Astrocyte (in vitro differentiated cells and primary cell): ENCODE results near the gene CAPN11. TPM values are rescaled to one million over a fixed set of nuclear protein-coding genes. Genes with fewer than 3 reads are reported as not detected.

Experiments used
- DNase-seq: peaks from one replicate; pipeline ENCODE4 v3.0.0-alpha.2; 2010; ENCODE audit warnings: low read depth
- FAIRE-seq: peaks from 2 replicates; lab custom pipeline; 2011; peaks lifted over from hg19 to GRCh38; lab: Jason Lieb, UNC
- H2AFZ ChIP-seq: 2 replicates; pipeline ENCODE4 v1.6.0; 2012; ENCODE audit warnings: low read depth, low read length, inconsistent platforms
- H3K27ac ChIP-seq: 2 replicates; pipeline ENCODE4 v1.5.1; 2011; ENCODE audit warnings: low read depth, low read length, inconsistent platforms
- H3K27me3 ChIP-seq: 2 replicates; pipeline ENCODE4 v1.6.0; 2011; ENCODE audit warnings: low read length, inconsistent platforms; ENCODE audit not compliant: insufficient read depth
- H3K36me3 ChIP-seq: 2 replicates; pipeline ENCODE4 v1.5.1; 2011; ENCODE audit warnings: low read length, inconsistent platforms; ENCODE audit not compliant: insufficient read depth
- H3K4me1 ChIP-seq: 2 replicates; pipeline ENCODE4 v1.5.1; 2011; ENCODE audit warnings: low read length, inconsistent platforms; ENCODE audit not compliant: insufficient read depth
- H3K4me2 ChIP-seq: 2 replicates; pipeline ENCODE4 v1.6.0; 2012; ENCODE audit warnings: low read length, inconsistent platforms
- H3K4me3 ChIP-seq: 2 replicates; pipeline ENCODE4 v1.5.1; 2011; ENCODE audit warnings: low read depth, mild to moderate bottlenecking, low read length, inconsistent platforms; ENCODE audit not compliant: insufficient read depth
- H3K79me2 ChIP-seq: 2 replicates; pipeline ENCODE4 v1.6.0; 2012; ENCODE audit warnings: mild to moderate bottlenecking, low read length, inconsistent platforms; ENCODE audit not compliant: insufficient read depth
- H3K9ac ChIP-seq: 2 replicates; pipeline ENCODE4 v1.6.0; 2012; ENCODE audit warnings: mild to moderate bottlenecking, low read length, inconsistent platforms
- H3K9me3 ChIP-seq: 2 replicates; pipeline ENCODE4 v1.5.1; 2012; ENCODE audit warnings: low read depth, mild to moderate bottlenecking, low read length, inconsistent platforms; ENCODE audit not compliant: insufficient read depth
- H4K20me1 ChIP-seq: 2 replicates; pipeline ENCODE4 v1.6.0; 2012; ENCODE audit warnings: low read length, inconsistent platforms; ENCODE audit not compliant: insufficient read depth
- H3K27ac Mint-ChIP-seq: one replicate; pipeline ENCODE4 v1.8.0; 2021; ENCODE audit warnings: mild to moderate bottlenecking, mixed read lengths; ENCODE audit not compliant: unreplicated experiment
- H3K27me3 Mint-ChIP-seq: one replicate; pipeline ENCODE4 v1.8.0; 2021; ENCODE audit warnings: low read depth, mixed read lengths; ENCODE audit not compliant: unreplicated experiment
- H3K36me3 Mint-ChIP-seq: one replicate; pipeline ENCODE4 v1.8.0; 2021; ENCODE audit warnings: low read depth, mixed read lengths; ENCODE audit not compliant: unreplicated experiment
- H3K4me1 Mint-ChIP-seq: one replicate; pipeline ENCODE4 v1.8.0; 2021; ENCODE audit warnings: low read depth, mixed read lengths; ENCODE audit not compliant: unreplicated experiment
- H3K4me3 Mint-ChIP-seq: one replicate; pipeline ENCODE4 v1.8.0; 2021; ENCODE audit warnings: mild to moderate bottlenecking, moderate library complexity, mixed read lengths; ENCODE audit not compliant: unreplicated experiment
- H3K9me3 Mint-ChIP-seq: one replicate; pipeline ENCODE4 v1.8.0; 2021; ENCODE audit warnings: mild to moderate bottlenecking, mixed read lengths; ENCODE audit not compliant: unreplicated experiment
- CTCF ChIP-seq: IDR thresholded peaks from 2 replicates; pipeline ENCODE4 v1.5.1; 2011; ENCODE audit warnings: low read depth, mild to moderate bottlenecking, inconsistent platforms, low read length, moderate library complexity; ENCODE audit not compliant: insufficient read depth
- EZH2 ChIP-seq: IDR thresholded peaks from 2 replicates; pipeline ENCODE4 v1.6.1; 2012; ENCODE audit warnings: mild to moderate bottlenecking, low read length, inconsistent platforms; ENCODE audit not compliant: insufficient read depth
- total RNA-seq: library from RNA; stranded (reverse); gene quantifications from 2 replicates; pipeline ENCODE4 v1.2.1, GENCODE V29; 2021

CAPN11 gene
- total RNA-seq, 1 donor from 2014 or later = not detected

GRCh38 chr6:44198684-44199083 is 40.1 kb downstream of the CAPN11 start:
- no peak for TF ChIP-seq CTCF
- no peak for TF ChIP-seq EZH2
- Histone ChIP-seq H3K4me3 (no peak overlapping the region), H4K20me1 (no peaks in the 10 kb centered on the region), H3K27me3 (no peaks in the 10 kb centered on the region), H3K36me3 (no peaks in the 10 kb centered on the region), H3K27ac (no peak overlapping the region), H2AFZ (no peak overlapping the region), H3K9ac (no peak overlapping the region), H3K4me1 (no peaks in the 10 kb centered on the region), H3K9me3 (no peaks in the 10 kb centered on the region), H3K4me2 (no peak overlapping the region), H3K79me2 (no peaks in the 10 kb centered on the region)
- Mint-ChIP-seq H3K9me3 (no peaks in the 10 kb centered on the region), H3K27me3 (peaks cover 12% of the 10 kb centered on the region), H3K36me3 (no peaks in the 10 kb centered on the region), H3K4me3 (no peak overlapping the region), H3K4me1 (peaks cover 7% of the 10 kb centered on the region), H3K27ac (no peak overlapping the region)
- FAIRE-seq (no peak), DNase-seq (no peak)

GRCh38 chr6:44199883-44200282 is 41.3 kb downstream of the CAPN11 start:
- TF ChIP-seq CTCF (no peak), EZH2 (no peak)
- H3K9me3 ChIP-seq = no peaks in the 10 kb centered on the region
- H3K27ac ChIP-seq = no peak overlapping the region
- no peaks in the 10 kb centered on the region for H3K79me2 ChIP-seq
- no peak overlapping the region for H3K9ac ChIP-seq
- peaks cover 6% of the 10 kb centered on the region for H3K27me3 Mint-ChIP-seq
- no peak overlapping the region for H3K4me2 ChIP-seq
- no peak overlapping the region for H3K27ac Mint-ChIP-seq
- DNase-seq (no peak), FAIRE-seq (no peak)
- no peak overlapping the region for H3K4me3 Mint-ChIP-seq
- H2AFZ ChIP-seq = no peak overlapping the region
- no peaks in the 10 kb centered on the region for H3K36me3 Mint-ChIP-seq
- no peaks in the 10 kb centered on the region for H3K27me3 ChIP-seq
- H3K4me1 Mint-ChIP-seq = peaks cover 7% of the 10 kb centered on the region
- no peaks in the 10 kb centered on the region for H3K9me3 Mint-ChIP-seq
- no peaks in the 10 kb centered on the region for H3K36me3 ChIP-seq
- no peak overlapping the region for H3K4me3 ChIP-seq
- H3K4me1 ChIP-seq = no peaks in the 10 kb centered on the region
- no peaks in the 10 kb centered on the region for H4K20me1 ChIP-seq

- Histone ChIP-seq H3K9ac (no peak overlapping the region), H3K36me3 (no peaks in the 10 kb centered on the region), H3K27me3 (no peaks in the 10 kb centered on the region), H3K9me3 (no peaks in the 10 kb centered on the region), H3K27ac (no peak overlapping the region), H2AFZ (no peak overlapping the region), H3K4me3 (no peak overlapping the region), H3K4me1 (no peaks in the 10 kb centered on the region), H3K4me2 (no peak overlapping the region), H3K79me2 (no peaks in the 10 kb centered on the region), H4K20me1 (no peaks in the 10 kb centered on the region)
- peaks cover 7% of the 10 kb centered on the region for H3K4me1 Mint-ChIP-seq
- no peak overlapping the region for H3K4me3 Mint-ChIP-seq
- H3K27me3 Mint-ChIP-seq = peaks cover 2% of the 10 kb centered on the region
- H3K9me3 Mint-ChIP-seq = no peaks in the 10 kb centered on the region
- no peaks in the 10 kb centered on the region for H3K36me3 Mint-ChIP-seq
- TF ChIP-seq EZH2 = no peak
- TF ChIP-seq CTCF = no peak
- FAIRE-seq (no peak), DNase-seq (no peak)
- no peak overlapping the region for H3K27ac Mint-ChIP-seq
Observed at GRCh38 chr6:44201200-44201599, 42.6 kb downstream of the CAPN11 start.
